GM12892 (cell line): ENCODE data around the gene LRCH2.

Experiments
- DNase-seq: peaks from one replicate; pipeline ENCODE4 v3.0.0; 2011; ENCODE audit not compliant: insufficient read length
- FAIRE-seq: peaks from 2 replicates; lab custom pipeline; 2011; peaks lifted over from hg19 to GRCh38; lab: Jason Lieb, UNC
- POLR2A ChIP-seq: IDR thresholded peaks from 2 replicates; pipeline ENCODE4 v1.6.1; 2011; ENCODE audit warnings: low read depth, low read length, control low read depth
- POLR2AphosphoS5 ChIP-seq: IDR thresholded peaks from 2 replicates; pipeline ENCODE4 v1.6.1; 2011; ENCODE audit warnings: low read depth, low read length, control low read depth
- TAF1 ChIP-seq: IDR thresholded peaks from 2 replicates; pipeline ENCODE4 v1.6.1; 2011; ENCODE audit warnings: low read depth, mild to moderate bottlenecking, control low read depth, low read length, borderline replicate concordance

Gene LRCH2

DNA sequence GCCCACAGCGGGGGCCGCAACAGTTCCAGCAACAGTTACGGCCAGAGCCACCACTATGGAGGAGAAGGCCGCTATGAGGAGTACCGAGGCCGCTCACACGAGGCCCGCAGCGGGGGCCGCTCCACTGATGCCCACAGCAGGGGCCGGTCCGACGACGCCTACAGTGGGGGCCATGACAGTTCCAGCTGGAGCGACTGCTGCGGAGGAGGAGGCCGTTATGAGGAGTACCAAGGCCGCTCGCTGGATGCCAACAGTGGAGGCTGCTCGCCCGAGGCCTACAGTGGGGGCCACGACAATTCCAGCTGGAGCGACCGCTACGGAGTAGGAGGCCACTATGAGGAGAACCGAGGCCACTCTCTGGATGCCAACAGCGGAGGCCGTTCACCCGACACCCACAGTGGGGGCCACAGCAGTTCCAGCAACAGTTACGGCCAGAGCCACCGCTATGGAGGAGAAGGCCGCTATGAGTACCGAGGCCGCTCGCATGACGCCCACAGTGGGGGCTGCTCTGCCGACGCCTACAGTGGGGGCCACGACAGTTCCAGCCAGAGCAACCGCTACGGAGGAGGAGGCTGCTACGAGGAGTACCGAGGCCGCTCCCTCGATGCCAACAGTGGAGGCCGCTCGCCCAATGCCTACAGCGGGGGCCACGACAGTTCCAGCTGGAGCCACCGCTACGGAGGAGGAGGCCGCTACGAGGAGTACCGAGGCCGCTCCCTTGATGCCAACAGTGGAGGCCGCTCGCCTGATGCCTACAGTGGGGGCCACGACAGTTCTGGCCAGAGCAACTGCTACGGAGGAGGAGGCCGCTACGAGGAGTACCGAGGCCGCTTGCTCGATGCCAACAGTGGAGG, 43.0 kb downstream of the LRCH2 start:
- DNase-seq (no peak), FAIRE-seq (no peak)
- no peak for TF ChIP-seq TAF1
- no peak for TF ChIP-seq POLR2A
- TF ChIP-seq POLR2AphosphoS5, result no peak

DNA sequence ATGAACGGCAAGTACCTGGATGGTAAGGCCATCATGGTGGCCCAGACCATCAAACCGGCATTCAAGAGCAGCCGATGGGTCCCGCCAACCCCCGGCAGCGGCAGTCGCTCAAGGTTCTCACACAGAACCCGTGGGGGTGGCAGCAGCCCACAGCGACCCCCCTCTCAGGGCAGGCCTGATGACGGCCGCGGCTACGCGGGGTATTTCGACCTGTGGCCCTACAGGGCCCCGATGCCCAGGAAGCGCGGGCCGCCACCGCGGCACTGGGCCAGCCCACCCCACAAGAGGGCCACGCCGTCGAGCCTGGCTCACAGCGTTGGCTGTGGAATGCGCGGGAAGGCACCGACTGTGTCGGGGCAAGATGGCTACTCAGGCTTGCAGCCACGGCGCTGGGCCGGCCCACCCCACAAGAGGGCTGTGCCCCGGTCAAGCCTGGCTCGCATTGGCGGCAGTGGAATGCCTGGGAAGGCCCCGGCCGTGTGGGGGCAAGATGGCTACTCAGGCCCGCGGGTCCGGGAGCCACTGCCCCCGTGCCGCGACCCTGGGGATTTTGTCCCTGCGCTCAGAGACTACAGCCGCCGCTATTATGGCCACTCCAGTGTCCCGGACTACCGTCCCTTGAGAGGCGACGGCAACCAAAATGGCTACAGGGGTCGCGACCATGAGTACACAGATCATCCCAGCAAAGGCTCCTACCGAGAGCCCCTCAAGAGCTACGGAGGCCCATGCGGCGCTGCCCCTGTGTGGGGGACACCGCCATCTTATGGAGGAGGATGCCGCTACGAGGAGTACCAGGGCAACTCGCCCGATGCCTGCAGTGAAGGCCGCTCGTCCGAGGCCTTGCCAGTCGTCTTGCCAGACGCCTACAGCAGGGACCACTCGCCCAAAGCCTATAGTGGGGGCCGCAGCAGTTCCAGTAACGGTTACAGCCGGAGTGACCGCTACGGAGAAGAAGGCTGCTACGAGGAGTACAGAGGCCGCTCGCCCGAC, 44.0 kb downstream of the LRCH2 start:
- DNase-seq, result no peak
- no peak for FAIRE-seq
- TF ChIP-seq POLR2A (no peak), POLR2AphosphoS5 (no peak), TAF1 (no peak)

DNA sequence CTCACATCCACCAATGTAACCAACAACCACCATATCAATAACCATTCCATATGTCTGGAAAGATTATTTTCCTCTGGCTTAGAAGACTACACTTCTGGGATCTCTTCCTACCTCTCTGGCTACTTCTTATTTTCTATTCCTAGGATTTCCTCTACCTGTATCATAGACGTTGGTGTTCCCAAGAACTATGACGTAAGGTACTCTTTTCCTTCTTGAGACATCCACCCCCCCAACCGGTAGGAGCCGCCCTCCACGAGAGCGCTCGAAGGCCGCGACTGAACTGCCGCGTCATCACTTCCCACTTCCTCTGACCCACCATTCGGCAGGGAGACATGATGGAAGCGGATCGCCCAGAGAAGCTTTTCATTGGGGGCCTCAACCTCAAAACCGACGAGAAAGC, 44.8 kb downstream of the LRCH2 start, which contains the start of gene RBMXL3:
Gene RBMXL3, plus strand, starts transcription at position 301 of the 400 bp plus-strand sequence. Its CDS starts 32 bp downstream, at position 333.
- DNase-seq (no peak), FAIRE-seq (no peak)
- no peak for TF ChIP-seq TAF1
- TF ChIP-seq POLR2AphosphoS5, result no peak
- TF ChIP-seq POLR2A, result no peak

DNA sequence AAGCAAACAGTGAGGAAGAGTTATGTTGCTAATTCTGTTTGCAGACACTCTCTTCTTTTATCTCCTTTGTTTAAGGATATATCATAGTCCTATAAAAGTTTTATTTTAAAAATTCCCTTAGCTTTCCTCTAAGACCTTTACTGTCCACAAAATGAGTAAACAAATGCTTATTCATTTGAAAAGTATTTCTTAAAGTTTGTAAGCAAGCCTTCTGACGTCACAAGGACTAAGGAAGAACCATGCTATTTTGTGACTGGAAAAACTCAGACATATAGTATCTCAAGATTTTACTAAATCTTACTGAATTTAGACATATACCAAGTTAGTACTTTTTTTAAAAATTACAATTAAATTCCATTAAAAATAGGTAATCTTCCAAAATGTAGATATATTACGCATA, 49.9 kb downstream of the LRCH2 start:
- TF ChIP-seq TAF1 (no peak), POLR2A (no peak), POLR2AphosphoS5 (no peak)
- DNase-seq (no peak), FAIRE-seq (no peak)

DNA sequence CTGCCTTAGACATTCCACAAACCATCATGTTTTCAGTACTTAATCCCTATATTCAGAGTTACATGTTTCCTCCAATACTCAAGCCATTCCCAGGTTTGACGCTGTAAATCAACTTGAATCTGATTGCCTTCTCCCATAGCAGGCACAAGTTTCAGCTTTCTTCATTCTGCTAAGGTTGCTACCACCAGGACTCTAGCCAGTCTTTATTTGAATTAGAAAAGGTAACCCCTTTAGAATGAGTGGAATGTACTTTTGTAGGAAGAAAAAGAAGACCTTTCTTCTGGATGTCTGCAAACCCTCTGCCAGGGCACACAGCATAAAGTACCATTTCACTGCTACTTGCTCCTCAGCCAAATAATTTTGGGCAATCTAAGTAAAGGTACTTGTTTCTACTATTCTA, 55.4 kb downstream of the LRCH2 start:
- FAIRE-seq (no peak), DNase-seq (no peak)
- no peak for TF ChIP-seq POLR2A

DNA sequence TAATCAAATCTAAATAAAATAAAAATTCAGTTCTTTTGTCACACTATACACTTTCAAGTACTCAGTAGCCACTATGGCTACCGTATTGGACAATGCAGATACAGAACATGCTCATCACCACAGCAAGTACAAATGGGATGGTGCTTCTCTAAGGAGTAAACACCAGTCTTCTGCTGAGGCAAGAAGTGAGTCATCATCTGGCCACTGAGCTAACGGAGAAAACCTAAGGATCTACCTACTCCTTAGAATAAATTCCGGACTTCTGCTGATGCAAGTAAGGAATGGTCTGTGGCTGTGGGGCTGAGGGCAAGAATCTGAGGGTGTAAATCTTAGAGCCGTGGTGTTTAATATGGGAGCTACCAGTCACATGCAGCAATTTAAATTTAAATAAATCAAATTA, 56.0 kb downstream of the LRCH2 start:
- FAIRE-seq (no peak), DNase-seq (no peak)
- no peak for TF ChIP-seq TAF1
- no peak for TF ChIP-seq POLR2A
- TF ChIP-seq POLR2AphosphoS5, result no peak

DNA sequence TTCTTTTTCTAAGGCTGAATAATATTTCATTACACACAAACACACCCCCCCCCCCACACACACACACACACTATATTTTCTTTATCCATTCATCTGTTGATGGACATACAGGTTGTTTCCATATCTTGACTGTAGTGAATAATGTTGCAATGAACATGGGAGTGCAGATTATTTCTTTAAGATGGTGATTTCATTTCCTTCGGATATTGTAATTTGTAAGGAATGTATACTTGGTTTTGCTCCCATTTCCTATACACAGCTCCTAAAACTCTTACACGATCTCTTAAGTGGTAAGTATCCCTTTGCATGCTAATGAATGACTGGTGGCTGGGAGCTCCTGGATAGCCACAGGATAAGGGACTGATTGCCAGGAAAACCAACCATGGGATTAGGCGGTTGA, 59.3 kb downstream of the LRCH2 start:
- TF ChIP-seq POLR2A (no peak), POLR2AphosphoS5 (no peak), TAF1 (no peak)
- FAIRE-seq (no peak), DNase-seq (no peak)

DNA sequence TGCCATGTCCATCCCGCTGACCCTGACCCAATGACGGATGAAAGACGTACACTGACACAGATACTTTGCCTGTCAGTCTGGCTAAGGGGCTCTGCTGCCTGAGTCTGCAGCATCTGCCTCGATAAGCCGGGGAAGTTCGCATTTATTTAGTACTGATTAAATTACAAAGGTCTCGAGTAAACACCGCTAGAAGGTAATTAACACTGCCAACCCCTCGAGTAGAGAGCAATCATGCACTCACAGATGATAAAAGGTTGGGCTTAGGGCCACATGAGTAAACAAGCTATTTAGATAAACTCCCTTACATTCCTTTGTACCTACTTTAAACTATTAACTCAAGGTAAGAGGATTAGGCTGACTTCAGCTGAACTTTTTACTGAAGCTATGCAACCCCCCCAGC, 60.7 kb downstream of the LRCH2 start:
- DNase-seq (no peak), FAIRE-seq (no peak)
- TF ChIP-seq POLR2AphosphoS5 (no peak), TAF1 (no peak), POLR2A (no peak)

DNA sequence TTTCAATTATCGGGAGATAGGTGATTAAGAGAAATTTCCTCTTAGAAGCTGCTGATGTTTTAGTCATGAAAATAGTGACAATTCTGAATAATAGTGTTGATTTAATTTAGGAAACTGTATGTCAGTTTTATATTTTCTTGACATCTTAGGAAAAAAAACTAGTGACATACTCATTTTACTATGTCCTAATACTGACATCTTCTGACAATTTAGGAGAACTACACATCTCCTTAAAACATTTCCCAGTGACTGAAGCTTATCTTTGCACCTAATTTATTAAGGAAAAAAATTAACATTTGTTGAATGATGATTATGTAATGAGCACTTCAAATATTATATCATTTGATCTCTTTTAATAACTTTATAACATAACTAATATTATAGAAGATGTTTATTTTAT, 86.7 kb downstream of the LRCH2 start:
- no peak for TF ChIP-seq POLR2AphosphoS5
- TF ChIP-seq TAF1, result no peak
- no peak for TF ChIP-seq POLR2A
- FAIRE-seq (no peak), DNase-seq (no peak)

DNA sequence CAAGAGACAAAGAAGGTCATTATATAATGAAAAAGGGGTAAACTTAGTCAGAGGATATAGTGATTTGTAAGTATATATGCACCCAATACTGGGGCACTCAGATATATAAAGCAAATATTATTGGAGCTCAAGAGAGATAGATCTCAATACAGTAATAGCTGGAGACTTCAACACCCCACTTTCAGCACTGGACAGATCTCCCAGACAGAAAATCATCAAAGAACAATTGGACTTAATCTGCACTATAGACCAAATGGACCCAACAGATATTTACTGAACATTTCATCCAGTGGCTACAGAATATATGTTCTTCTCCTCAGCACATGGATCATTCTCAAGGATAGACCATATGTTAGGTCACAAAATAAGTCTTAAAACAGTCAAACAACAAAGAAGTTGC, 91.8 kb downstream of the LRCH2 start:
- DNase-seq, result no peak
- TF ChIP-seq TAF1 (no peak), POLR2AphosphoS5 (no peak), POLR2A (no peak)

DNA sequence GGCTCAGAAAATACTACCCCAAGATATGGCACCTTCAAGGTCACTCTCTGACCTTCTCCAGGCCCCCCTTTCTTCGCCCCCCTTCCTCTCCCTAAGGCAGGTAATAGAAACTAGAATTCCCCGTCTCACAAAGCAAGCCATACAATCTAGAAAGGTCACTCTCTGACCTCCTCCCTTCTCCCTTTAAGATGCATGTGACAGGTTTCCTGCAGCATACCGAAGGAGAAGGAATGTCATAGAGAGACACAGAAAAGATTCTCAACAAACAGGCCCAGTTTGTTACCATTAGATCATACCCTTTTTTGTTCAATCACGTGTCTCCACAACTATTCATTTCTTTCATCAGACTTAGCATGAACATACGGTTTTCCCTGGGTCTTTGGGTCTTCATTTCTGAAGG, 95.9 kb downstream of the LRCH2 start:
- FAIRE-seq (no peak), DNase-seq (no peak)
- TF ChIP-seq POLR2A (no peak), TAF1 (no peak), POLR2AphosphoS5 (no peak)

More for the DNA sequence above, 91.8 kb downstream of the LRCH2 start:
- no peak for FAIRE-seq
